Ectodermal cell (in vitro differentiated cells): Measurements from ENCODE around the gene SALL3. TPM values are rescaled to one million over a fixed set of nuclear protein-coding genes. Genes with fewer than 3 reads are reported as not detected.
"Not testable (repeated sequence)": the region's sequence is repeated elsewhere in the genome, so short reads cannot be mapped to it uniquely, and the experiment has no call there.

ENCODE experiments used
- H3K27ac ChIP-seq: 2 replicates; pipeline ENCODE4 v1.7.0; 2013; ENCODE audit warnings: mild to moderate bottlenecking, low read depth, low read length; ENCODE audit not compliant: insufficient read depth, poor library complexity, severe bottlenecking
- H3K27me3 ChIP-seq: 2 replicates; pipeline ENCODE4 v1.7.0; 2013; ENCODE audit warnings: mild to moderate bottlenecking, low read length; ENCODE audit not compliant: insufficient read depth, control insufficient read depth, poor library complexity, severe bottlenecking
- H3K36me3 ChIP-seq: one replicate; pipeline ENCODE4 v1.7.0; 2013; ENCODE audit warnings: low read length; ENCODE audit not compliant: control insufficient read depth, insufficient read depth
- H3K4me1 ChIP-seq: one replicate; pipeline ENCODE4 v1.7.0; 2013; ENCODE audit warnings: low read length; ENCODE audit not compliant: control insufficient read depth, insufficient read depth
- H3K4me3 ChIP-seq: 2 replicates; pipeline ENCODE4 v1.7.0; 2013; ENCODE audit warnings: low read depth, low read length, control low read depth; ENCODE audit not compliant: insufficient read depth
- H3K9me3 ChIP-seq: 2 replicates; pipeline ENCODE4 v1.7.0; 2013; ENCODE audit warnings: mild to moderate bottlenecking, low read length, moderate library complexity; ENCODE audit not compliant: control insufficient read depth
- WGBS, 2 experiments: methylation state at CpG; one replicate each; pipeline ENCODE4 v1.1.7; 2013; ENCODE audit warnings: missing lambda C conversion rate in 2 of 2; 5-methylcytosine and 5-hydroxymethylcytosine counted together
- polyA plus RNA-seq, 4 experiments: library from polyadenylated mRNA; stranded (reverse); fragments of 50-300 nt; gene quantifications; one replicate each; pipeline ENCODE4 v1.2.3, GENCODE V29; 2013

The SALL3 gene
- 13.2 TPM for polyA plus RNA-seq (2013, experiment 1 of 4)
- 30.6 TPM for polyA plus RNA-seq (2013, experiment 2 of 4)
- 19.5 TPM for polyA plus RNA-seq (2013, experiment 3 of 4)
- polyA plus RNA-seq (2013, experiment 4 of 4) = 24.8 TPM

DNA sequence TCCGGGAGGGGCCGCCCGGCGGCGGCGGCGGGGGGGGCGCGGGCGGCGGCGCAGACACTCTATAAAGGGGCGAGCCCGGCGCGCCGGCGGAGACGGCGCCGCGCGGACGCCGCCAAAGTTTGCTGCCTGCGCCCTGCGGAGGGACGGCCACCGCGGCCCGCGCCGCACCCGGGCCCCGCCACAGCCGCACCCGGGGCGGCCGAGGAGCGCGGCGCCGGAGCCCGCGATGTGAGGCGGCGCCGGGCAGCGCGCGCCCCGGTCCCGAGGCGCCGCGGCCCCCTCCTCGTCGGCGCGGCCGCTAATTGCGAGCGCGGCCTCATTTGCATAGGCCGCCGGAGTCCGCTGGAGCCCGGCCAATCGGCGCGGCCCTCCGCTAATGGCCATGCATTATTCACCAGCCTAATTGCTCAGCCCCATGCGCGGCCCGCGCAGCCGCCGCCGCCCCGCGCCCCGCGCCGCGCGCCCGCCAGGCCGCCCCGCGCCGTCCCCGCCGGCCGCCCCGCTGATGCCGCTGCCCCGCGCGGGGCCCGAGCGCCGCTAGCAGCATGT, at the start of gene SALL3:
TSS of gene SALL3 (plus strand) at position 89 of the 549 bp plus-strand sequence. CDS start at position 546, 457 bp downstream.
- Histone ChIP-seq H3K27me3 (peaks cover 88% of the 10 kb centered on the region), H3K36me3 (no peaks in the 10 kb centered on the region), H3K4me1 (peaks cover 29% of the 10 kb centered on the region), H3K9me3 (no peaks in the 10 kb centered on the region), H3K27ac (no peak within 1 kb of the TSS), H3K4me3 (peak within 1 kb of the TSS; percentile 53)
- WGBS, 2 experiments = 0% methylated on average over 102 of the region's 102 CpGs

GRCh38 chr18:78932281-78932680, 47.3 kb upstream of the SALL3 start:
- Histone ChIP-seq H3K4me3 (no peak overlapping the region), H3K4me1 (no peaks in the 10 kb centered on the region), H3K27me3 (no peaks in the 10 kb centered on the region), H3K27ac (no peak overlapping the region), H3K36me3 (no peaks in the 10 kb centered on the region), H3K9me3 (no peaks in the 10 kb centered on the region)
- 78 to 83% methylated on average over 14 of the region's 14 CpGs for WGBS, 2 experiments

GRCh38 chr18:78934003-78934402, 45.6 kb upstream of the SALL3 start:
- Histone ChIP-seq H3K4me1 (no peaks in the 10 kb centered on the region), H3K9me3 (no peaks in the 10 kb centered on the region), H3K27me3 (no peaks in the 10 kb centered on the region), H3K36me3 (no peaks in the 10 kb centered on the region), H3K4me3 (no peak overlapping the region), H3K27ac (no peak overlapping the region)
- WGBS, 2 experiments = 95 to 97% methylated on average over 22 of the region's 22 CpGs

GRCh38 chr18:78934551-78935225, 44.9 kb upstream of the SALL3 start:
- Histone ChIP-seq H3K27me3 (no peaks in the 10 kb centered on the region), H3K27ac (no peak overlapping the region), H3K9me3 (no peaks in the 10 kb centered on the region), H3K36me3 (no peaks in the 10 kb centered on the region), H3K4me1 (no peaks in the 10 kb centered on the region), H3K4me3 (no peak overlapping the region)
- WGBS, 2 experiments = 89 to 90% methylated on average over 20 of the region's 20 CpGs

GRCh38 chr18:78935406-78935805, 44.2 kb upstream of the SALL3 start:
- H3K36me3 ChIP-seq = no peaks in the 10 kb centered on the region
- H3K27me3 ChIP-seq = no peaks in the 10 kb centered on the region
- no peak overlapping the region for H3K4me3 ChIP-seq
- H3K4me1 ChIP-seq = no peaks in the 10 kb centered on the region
- H3K27ac ChIP-seq = no peak overlapping the region
- 94 to 96% methylated on average over 9 of the region's 9 CpGs for WGBS, 2 experiments
- no peaks in the 10 kb centered on the region for H3K9me3 ChIP-seq

DNA sequence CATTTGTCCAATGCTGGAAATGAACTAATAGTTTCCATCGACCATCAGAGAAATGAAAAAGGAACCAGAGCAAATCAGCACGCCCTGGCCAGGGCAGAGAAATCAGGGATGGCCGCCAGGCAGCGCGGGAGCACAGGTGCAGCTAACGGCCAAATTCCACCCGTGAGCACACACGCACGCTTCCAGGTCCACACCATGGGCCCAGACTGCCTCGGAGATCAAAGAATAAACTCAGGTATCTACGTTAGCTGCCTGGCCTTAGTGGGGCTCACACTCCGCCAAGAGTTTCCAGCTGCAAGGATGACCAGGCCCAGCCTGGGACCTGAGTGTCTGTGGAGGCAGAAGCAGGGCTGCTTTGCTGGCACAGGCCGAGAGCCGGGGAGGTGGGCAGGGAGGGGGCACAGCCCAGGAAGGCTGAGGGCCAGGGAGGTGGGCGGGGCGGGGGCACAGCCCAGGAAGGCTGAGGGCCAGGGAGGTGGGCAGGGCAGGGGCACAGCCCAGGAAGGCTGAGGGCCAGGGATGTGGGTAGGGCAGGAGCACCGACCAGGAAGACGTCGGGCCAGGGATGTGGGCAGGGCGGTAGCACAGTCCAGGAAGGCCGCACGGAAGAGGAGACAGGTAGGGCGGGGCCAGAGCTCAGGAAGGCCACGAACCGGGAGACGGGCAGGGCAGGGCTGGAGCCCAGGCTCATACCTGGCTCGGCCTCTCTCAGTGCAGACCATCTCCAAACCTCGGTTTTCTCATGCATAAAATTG, 43.2 kb upstream of the SALL3 start:
- no peak overlapping the region for H3K27ac ChIP-seq
- H3K9me3 ChIP-seq = no peaks in the 10 kb centered on the region
- no peaks in the 10 kb centered on the region for H3K36me3 ChIP-seq
- H3K27me3 ChIP-seq = no peaks in the 10 kb centered on the region
- no peak overlapping the region for H3K4me3 ChIP-seq
- WGBS, 2 experiments = 90 to 91% methylated on average over 28 of the region's 28 CpGs
- no peaks in the 10 kb centered on the region for H3K4me1 ChIP-seq

GRCh38 chr18:78937166-78937565, 42.5 kb upstream of the SALL3 start:
- Histone ChIP-seq H3K4me3 (no peak overlapping the region), H3K27ac (no peak overlapping the region), H3K36me3 (no peaks in the 10 kb centered on the region), H3K27me3 (no peaks in the 10 kb centered on the region), H3K9me3 (no peaks in the 10 kb centered on the region), H3K4me1 (no peaks in the 10 kb centered on the region)
- 94 to 99% methylated on average over 4 of the region's 4 CpGs for WGBS, 2 experiments

DNA sequence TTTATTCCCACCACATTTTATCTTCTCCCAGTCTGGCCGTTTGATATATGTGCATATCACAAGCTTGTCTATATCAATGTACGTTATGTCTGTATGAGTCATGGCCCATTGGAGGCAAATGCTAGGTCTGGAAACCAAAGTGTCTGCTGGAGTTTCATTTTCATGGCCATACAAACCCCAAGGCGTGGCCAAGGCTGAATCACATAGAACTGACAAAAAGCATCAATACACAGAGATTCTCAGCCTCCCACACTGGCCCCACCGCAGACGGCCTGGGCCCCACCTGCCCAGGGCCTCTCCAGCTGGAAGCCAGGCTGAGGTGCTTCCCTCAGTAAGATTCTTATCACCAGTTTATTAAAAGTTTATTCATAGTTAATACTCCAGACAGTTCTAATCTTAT, 40.5 kb upstream of the SALL3 start:
- H3K27me3 ChIP-seq = no peaks in the 10 kb centered on the region
- H3K4me3 ChIP-seq = no peak overlapping the region
- H3K27ac ChIP-seq = no peak overlapping the region
- no peaks in the 10 kb centered on the region for H3K36me3 ChIP-seq
- H3K4me1 ChIP-seq = no peaks in the 10 kb centered on the region
- WGBS, 2 experiments = 89 to 95% methylated on average over 5 of the region's 5 CpGs
- H3K9me3 ChIP-seq = no peaks in the 10 kb centered on the region

DNA sequence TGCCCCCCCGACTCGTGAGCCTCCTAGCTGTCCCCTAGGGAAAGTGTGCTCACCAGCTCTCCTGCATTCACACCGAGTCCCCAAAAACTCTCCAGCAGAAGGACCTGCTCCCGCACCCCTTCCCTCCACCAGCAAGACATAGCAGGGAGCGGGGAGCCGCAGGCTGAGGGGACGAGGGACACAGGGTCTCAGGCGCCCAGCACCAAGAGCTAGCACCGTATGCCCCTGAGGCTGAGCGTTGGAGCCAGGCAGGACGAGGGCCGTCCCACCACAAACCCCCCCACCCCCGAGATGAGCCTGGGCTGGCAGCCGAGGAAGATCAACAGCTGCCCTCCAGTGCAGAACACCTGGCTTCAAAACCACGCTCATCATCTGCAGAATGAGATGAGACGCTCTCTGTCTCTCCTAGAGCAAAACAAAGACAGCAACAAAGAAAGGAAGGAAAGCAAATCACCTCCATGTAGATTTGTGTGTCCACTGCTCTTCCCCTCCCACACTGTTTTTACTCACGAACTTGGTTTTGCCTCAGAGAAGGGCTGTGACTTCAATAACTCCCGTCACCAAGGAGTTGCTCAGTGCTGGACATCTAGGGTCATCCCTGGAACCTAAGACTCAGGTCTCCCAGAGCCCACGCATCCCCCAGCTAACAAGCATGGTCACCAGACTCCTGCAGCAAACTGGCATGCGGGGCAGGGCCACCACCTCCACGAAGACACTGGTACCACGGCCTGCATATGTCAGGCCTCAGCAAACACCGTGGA, 39.7 kb upstream of the SALL3 start:
- H3K9me3 ChIP-seq = no peaks in the 10 kb centered on the region
- no peaks in the 10 kb centered on the region for H3K36me3 ChIP-seq
- 90 to 93% methylated on average over 23 of the region's 23 CpGs for WGBS, 2 experiments
- H3K4me3 ChIP-seq = no peak overlapping the region
- H3K4me1 ChIP-seq = no peaks in the 10 kb centered on the region
- H3K27ac ChIP-seq = no peak overlapping the region
- H3K27me3 ChIP-seq = no peaks in the 10 kb centered on the region

DNA sequence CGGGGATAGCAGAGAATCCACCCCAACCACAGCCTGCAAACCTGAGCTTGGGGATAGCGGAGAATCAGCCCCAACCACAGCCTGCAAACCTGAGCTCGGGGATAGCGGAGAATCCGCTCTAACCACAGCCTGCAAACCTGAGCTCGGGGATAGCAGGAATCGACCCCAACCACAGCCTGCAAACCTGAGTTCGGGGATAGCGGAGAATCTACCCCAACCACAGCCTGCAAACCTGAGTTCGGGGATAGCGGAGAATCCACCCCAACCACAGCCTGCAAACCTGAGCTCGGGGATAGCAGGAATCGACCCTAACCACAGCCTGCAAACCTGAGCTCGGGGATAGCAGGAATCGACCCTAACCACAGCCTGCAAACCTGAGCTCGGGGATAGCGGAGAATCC, 37.4 kb upstream of the SALL3 start:
- H3K36me3 ChIP-seq, H3K4me3 ChIP-seq, H3K4me1 ChIP-seq, H3K9me3 ChIP-seq, H3K27ac ChIP-seq, H3K27me3 ChIP-seq: not testable (repeated sequence)
- 89 to 94% methylated on average over 15 to 17 of the region's 17 CpGs for WGBS, 2 experiments
